VCaP (cell line): ENCODE measurements around the gene ATF7IP.

Experiments
- H3K27ac ChIP-seq: fragments of 450-650 bp; 2 replicates; pipeline ENCODE4 v1.5.1; 2017
- CTCF ChIP-seq: fragments of 450-650 bp; conservative IDR thresholded peaks from 2 replicates; pipeline ENCODE4 v1.5.1; 2017; ENCODE audit warnings: mild to moderate bottlenecking, moderate library complexity

The ATF7IP gene

GRCh38 chr12:14450479-14450878 lies 85.0 kb downstream of the ATF7IP start:
- no peak for TF ChIP-seq CTCF
- no peak overlapping the region for H3K27ac ChIP-seq

DNA sequence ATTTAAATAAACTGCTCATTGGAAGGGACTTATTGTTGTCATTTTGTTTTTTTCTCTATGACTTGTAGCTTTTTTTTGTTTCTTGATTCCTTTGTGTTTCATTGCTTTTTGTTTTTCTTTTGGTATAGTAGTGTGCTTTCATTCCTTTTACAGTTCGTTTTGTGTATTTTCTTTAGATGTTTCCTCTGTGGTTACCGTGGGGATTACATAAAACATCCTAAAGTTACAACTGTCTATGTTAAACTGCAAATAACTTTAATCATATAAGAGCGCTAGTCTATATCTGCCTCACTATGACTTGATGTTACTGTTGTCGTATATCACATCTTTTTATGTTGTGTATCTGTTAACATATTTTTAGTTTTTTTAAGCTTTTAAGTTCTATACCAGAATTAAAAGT lies 86.9 kb downstream of the ATF7IP start:
- no peak for TF ChIP-seq CTCF
- no peak overlapping the region for H3K27ac ChIP-seq

DNA sequence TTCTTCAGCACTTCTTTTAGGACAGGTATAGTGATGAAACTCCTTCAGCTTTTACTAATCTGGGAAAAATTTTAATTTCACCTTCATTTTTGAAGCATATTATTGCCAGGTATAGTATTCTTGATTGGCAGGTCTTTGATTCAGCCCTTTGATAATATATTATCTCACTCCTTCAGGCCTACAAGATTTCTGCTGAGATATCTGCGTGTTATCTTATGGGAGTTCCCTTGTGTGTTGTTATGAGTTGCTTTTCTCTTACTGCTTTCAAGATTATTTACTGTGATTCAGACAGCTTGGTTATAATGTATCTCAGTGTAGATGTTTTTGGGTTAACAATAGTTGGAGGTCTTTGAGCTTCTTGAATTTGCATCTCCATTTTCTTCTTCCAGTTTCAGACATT lies 87.4 kb downstream of the ATF7IP start:
- no peak for TF ChIP-seq CTCF
- no peak overlapping the region for H3K27ac ChIP-seq

DNA sequence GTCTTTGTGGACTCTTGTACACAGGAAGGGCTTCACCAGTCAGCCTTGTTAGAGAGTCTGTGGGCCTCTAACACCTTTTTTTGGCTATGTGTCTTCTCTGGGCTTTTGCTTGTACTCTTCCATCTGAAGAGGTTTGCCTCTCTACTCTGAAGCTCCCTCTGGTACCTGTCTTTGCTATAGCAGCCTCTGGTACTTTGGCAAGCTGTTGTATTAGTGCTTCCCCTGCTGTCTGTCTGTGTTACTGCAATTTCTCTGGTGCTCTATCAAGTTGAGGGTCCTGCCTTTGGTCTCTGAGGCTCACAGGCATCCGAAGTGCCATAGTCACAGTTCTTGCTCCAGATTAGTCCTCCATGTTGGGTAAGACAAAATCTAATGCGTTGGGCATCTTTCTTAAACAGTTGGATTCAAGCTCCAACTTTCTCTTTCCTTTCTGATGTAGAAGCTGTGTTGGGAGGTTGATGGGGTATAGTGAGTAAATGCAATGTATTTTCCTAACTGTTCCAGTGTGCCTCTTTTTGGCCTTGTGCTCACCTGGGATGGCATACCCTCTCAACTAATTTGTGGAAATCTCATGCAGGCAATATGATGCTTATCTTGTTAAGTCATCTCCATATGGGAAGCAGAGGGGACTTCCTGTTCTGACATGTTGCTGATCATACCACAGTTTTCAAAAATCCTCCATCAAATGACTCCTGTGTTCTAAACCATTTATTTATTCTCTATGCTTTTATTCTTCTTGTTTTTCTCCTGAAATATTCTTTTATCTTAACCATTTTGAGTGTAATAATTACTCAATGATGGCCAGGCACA lies 88.8 kb downstream of the ATF7IP start:
- TF ChIP-seq CTCF, result peak; percentile 73

DNA sequence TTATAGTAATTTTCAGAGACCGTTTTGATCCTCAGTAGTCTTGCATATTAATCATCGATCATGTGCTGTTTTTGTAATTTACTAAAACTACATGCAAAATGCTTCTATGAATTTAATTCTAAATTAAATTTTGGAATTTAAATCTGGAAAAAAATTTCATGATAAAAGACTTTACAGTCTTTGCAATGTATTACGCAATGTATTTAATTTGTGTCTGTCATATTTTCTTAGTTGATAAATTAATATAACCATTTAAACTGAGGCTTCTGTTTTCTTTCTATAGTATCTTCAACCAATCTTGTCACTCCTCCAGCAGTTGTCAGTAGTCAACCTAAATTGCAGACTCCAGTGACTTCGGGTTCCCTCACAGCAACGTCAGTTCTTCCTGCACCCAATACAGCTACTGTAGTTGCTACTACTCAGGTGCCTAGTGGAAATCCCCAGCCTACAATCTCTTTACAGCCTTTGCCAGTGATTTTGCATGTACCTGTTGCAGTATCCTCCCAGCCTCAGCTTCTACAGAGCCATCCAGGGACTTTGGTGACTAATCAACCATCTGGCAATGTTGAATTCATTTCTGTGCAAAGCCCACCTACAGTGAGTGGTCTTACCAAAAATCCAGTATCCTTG lies 94.8 kb downstream of the ATF7IP start:
- no peak for TF ChIP-seq CTCF
- no peak overlapping the region for H3K27ac ChIP-seq

More for the DNA sequence above, 88.8 kb downstream of the ATF7IP start:
- H3K27ac ChIP-seq, result no peak overlapping the region

- no peak for TF ChIP-seq CTCF
- no peak overlapping the region for H3K27ac ChIP-seq
Observed at GRCh38 chr12:14471497-14471896, 106.0 kb downstream of the ATF7IP start.

GRCh38 chr12:14473707-14474287 lies 108.3 kb downstream of the ATF7IP start:
- TF ChIP-seq CTCF, result no peak
- H3K27ac ChIP-seq, result no peak overlapping the region
